T-helper 1 cell treated with Interleukin-12 subunit alpha and Interleukin-12 subunit beta and Interleukin-4 antibody, amounts not matched to agents 30 μg/mL and 1 μg/mL, for 36 hours (primary cell): ENCODE results near the gene SLC26A11.
"Not testable (repeated sequence)": the region's sequence is repeated elsewhere in the genome, so short reads cannot be mapped to it uniquely, and the experiment has no call there.

ENCODE experiments used
- H3K27ac Mint-ChIP-seq: one replicate; pipeline ENCODE4 v1.8.0; 2021; ENCODE audit warnings: mild to moderate bottlenecking, mixed read lengths
- H3K27me3 Mint-ChIP-seq: one replicate; pipeline ENCODE4 v1.8.0; 2021; ENCODE audit warnings: low read depth, mixed read lengths
- H3K36me3 Mint-ChIP-seq: one replicate; pipeline ENCODE4 v1.8.0; 2021; ENCODE audit warnings: low read depth, mixed read lengths
- H3K4me1 Mint-ChIP-seq: one replicate; pipeline ENCODE4 v1.8.0; 2021; ENCODE audit warnings: low read depth, mixed read lengths
- H3K4me3 Mint-ChIP-seq: one replicate; pipeline ENCODE4 v1.8.0; 2021; ENCODE audit warnings: mild to moderate bottlenecking, moderate library complexity, mixed read lengths
- H3K9me3 Mint-ChIP-seq: one replicate; pipeline ENCODE4 v1.8.0; 2021; ENCODE audit warnings: mixed read lengths

Gene SLC26A11

GRCh38 chr17:80233202-80233601, 13.0 kb downstream of the SLC26A11 start:
- Mint-ChIP-seq H3K4me3 (no peak overlapping the region), H3K9me3 (peaks cover 24% of the 10 kb centered on the region), H3K27me3 (no peaks in the 10 kb centered on the region), H3K36me3 (peaks cover 18% of the 10 kb centered on the region), H3K27ac (no peak overlapping the region), H3K4me1 (no peaks in the 10 kb centered on the region)

- no peak overlapping the region for H3K27ac Mint-ChIP-seq
- H3K4me1 Mint-ChIP-seq, result no peaks in the 10 kb centered on the region
- no peak overlapping the region for H3K4me3 Mint-ChIP-seq
- no peaks in the 10 kb centered on the region for H3K27me3 Mint-ChIP-seq
- peaks cover 18% of the 10 kb centered on the region for H3K9me3 Mint-ChIP-seq
- peaks cover 14% of the 10 kb centered on the region for H3K36me3 Mint-ChIP-seq
Observed at GRCh38 chr17:80236911-80237310, 16.7 kb downstream of the SLC26A11 start.

GRCh38 chr17:80237386-80237785, 17.2 kb downstream of the SLC26A11 start:
- Mint-ChIP-seq H3K4me3 (no peak overlapping the region), H3K27ac (no peak overlapping the region)

GRCh38 chr17:80242505-80242904, 22.3 kb downstream of the SLC26A11 start:
- Mint-ChIP-seq H3K4me3 (no peak overlapping the region), H3K9me3 (no peaks in the 10 kb centered on the region), H3K36me3 (no peaks in the 10 kb centered on the region), H3K27ac (no peak overlapping the region), H3K4me1 (no peaks in the 10 kb centered on the region), H3K27me3 (no peaks in the 10 kb centered on the region)

More at GRCh38 chr17:80237386-80237785, 17.2 kb downstream of the SLC26A11 start:
- Mint-ChIP-seq H3K36me3 (peaks cover 13% of the 10 kb centered on the region), H3K27me3 (no peaks in the 10 kb centered on the region), H3K9me3 (peaks cover 14% of the 10 kb centered on the region), H3K4me1 (no peaks in the 10 kb centered on the region)

GRCh38 chr17:80243526-80244433, 23.6 kb downstream of the SLC26A11 start:
- Mint-ChIP-seq H3K9me3 (no peaks in the 10 kb centered on the region), H3K27ac (no peak overlapping the region)

GRCh38 chr17:80244448-80244847, 24.2 kb downstream of the SLC26A11 start:
- not testable (repeated sequence) for H3K27ac Mint-ChIP-seq, H3K36me3 Mint-ChIP-seq, H3K4me1 Mint-ChIP-seq

More at GRCh38 chr17:80243526-80244433, 23.6 kb downstream of the SLC26A11 start:
- Mint-ChIP-seq H3K27me3 (no peaks in the 10 kb centered on the region), H3K4me1 (no peaks in the 10 kb centered on the region), H3K36me3 (no peaks in the 10 kb centered on the region), H3K4me3 (no peak overlapping the region)

GRCh38 chr17:80244871-80245509, 24.8 kb downstream of the SLC26A11 start:
- H3K27ac Mint-ChIP-seq, result no peak overlapping the region
- no peaks in the 10 kb centered on the region for H3K9me3 Mint-ChIP-seq
- no peaks in the 10 kb centered on the region for H3K36me3 Mint-ChIP-seq
- H3K4me1 Mint-ChIP-seq, result no peaks in the 10 kb centered on the region
- H3K27me3 Mint-ChIP-seq, result no peaks in the 10 kb centered on the region
- H3K4me3 Mint-ChIP-seq, result no peak overlapping the region

More at GRCh38 chr17:80244448-80244847, 24.2 kb downstream of the SLC26A11 start:
- not testable (repeated sequence) for H3K4me3 Mint-ChIP-seq, H3K27me3 Mint-ChIP-seq, H3K9me3 Mint-ChIP-seq

- Mint-ChIP-seq H3K4me1 (no peaks in the 10 kb centered on the region), H3K27me3 (no peaks in the 10 kb centered on the region), H3K4me3 (no peak overlapping the region), H3K27ac (no peak overlapping the region), H3K36me3 (no peaks in the 10 kb centered on the region), H3K9me3 (no peaks in the 10 kb centered on the region)
Observed at GRCh38 chr17:80245566-80246265, 25.5 kb downstream of the SLC26A11 start.

GRCh38 chr17:80246266-80246681, 26.0 kb downstream of the SLC26A11 start:
- Mint-ChIP-seq H3K27ac (no peak overlapping the region), H3K9me3 (no peaks in the 10 kb centered on the region), H3K4me3 (no peak overlapping the region), H3K4me1 (no peaks in the 10 kb centered on the region), H3K27me3 (no peaks in the 10 kb centered on the region), H3K36me3 (no peaks in the 10 kb centered on the region)

- Mint-ChIP-seq H3K4me3 (no peak overlapping the region), H3K4me1 (peaks cover 1% of the 10 kb centered on the region), H3K27me3 (no peaks in the 10 kb centered on the region), H3K9me3 (no peaks in the 10 kb centered on the region), H3K36me3 (no peaks in the 10 kb centered on the region), H3K27ac (no peak overlapping the region)
Observed at GRCh38 chr17:80246726-80247125, 26.5 kb downstream of the SLC26A11 start.

GRCh38 chr17:80247561-80247960, 27.3 kb downstream of the SLC26A11 start:
- peaks cover 7% of the 10 kb centered on the region for H3K4me1 Mint-ChIP-seq

GRCh38 chr17:80248001-80248893, 28.0 kb downstream of the SLC26A11 start:
- H3K4me3 Mint-ChIP-seq, result no peak overlapping the region
- H3K36me3 Mint-ChIP-seq, result no peaks in the 10 kb centered on the region
- no peaks in the 10 kb centered on the region for H3K9me3 Mint-ChIP-seq
- no peaks in the 10 kb centered on the region for H3K27me3 Mint-ChIP-seq
- H3K27ac Mint-ChIP-seq, result no peak overlapping the region
- peaks cover 13% of the 10 kb centered on the region for H3K4me1 Mint-ChIP-seq

More at GRCh38 chr17:80247561-80247960, 27.3 kb downstream of the SLC26A11 start:
- Mint-ChIP-seq H3K36me3 (no peaks in the 10 kb centered on the region), H3K27ac (no peak overlapping the region), H3K4me3 (no peak overlapping the region), H3K9me3 (no peaks in the 10 kb centered on the region), H3K27me3 (no peaks in the 10 kb centered on the region)

GRCh38 chr17:80248894-80249710, 28.9 kb downstream of the SLC26A11 start:
- Mint-ChIP-seq H3K4me3 (no peak overlapping the region), H3K27me3 (no peaks in the 10 kb centered on the region), H3K27ac (no peak overlapping the region), H3K4me1 (peaks cover 17% of the 10 kb centered on the region), H3K9me3 (no peaks in the 10 kb centered on the region), H3K36me3 (no peaks in the 10 kb centered on the region)
